HepG2 (cell line): ENCODE data around the gene VMO1. TPM values are rescaled to one million over a fixed set of nuclear protein-coding genes. Genes with fewer than 3 reads are reported as not detected.

Experiments used
- ARHGAP35 ChIP-seq: sonication (generic); formaldehyde crosslinking; IDR thresholded peaks from 2 replicates; pipeline ENCODE4 v1.9.0; 2022; ENCODE audit warnings: mild to moderate bottlenecking, inconsistent platforms, moderate library complexity, missing genetic modification reagents, borderline replicate concordance
- BRD4 ChIP-seq: sonication (generic); formaldehyde crosslinking; IDR thresholded peaks from 2 replicates; pipeline ENCODE4 v1.4.0; 2020; ENCODE audit warnings: missing genetic modification reagents
- CTCF ChIP-seq: sonication (generic); formaldehyde crosslinking; IDR thresholded peaks from 2 replicates; pipeline ENCODE4 v1.5.0; 2020; ENCODE audit warnings: mild to moderate bottlenecking, missing genetic modification reagents, moderate library complexity
- ELK4 ChIP-seq: sonication (generic); formaldehyde crosslinking; IDR thresholded peaks from 2 replicates; pipeline ENCODE4 v1.9.0; 2021; ENCODE audit warnings: missing genetic modification reagents, borderline replicate concordance
- IRX3 ChIP-seq: sonication (generic); formaldehyde crosslinking; IDR thresholded peaks from 2 replicates; pipeline ENCODE4 v1.8.1; 2023; ENCODE audit warnings: mild to moderate bottlenecking, low read depth, missing genetic modification reagents, borderline replicate concordance
- MED8 ChIP-seq: sonication (generic); formaldehyde crosslinking; IDR thresholded peaks from 2 replicates; pipeline ENCODE4 v1.8.1; 2023; ENCODE audit warnings: mild to moderate bottlenecking, missing genetic modification reagents; ENCODE audit not compliant: insufficient replicate concordance
- NAIF1 ChIP-seq: sonication (generic); formaldehyde crosslinking; IDR thresholded peaks from 2 replicates; pipeline ENCODE4 v1.5.0; 2020; ENCODE audit warnings: mild to moderate bottlenecking, missing genetic modification reagents, borderline replicate concordance
- PHF20 ChIP-seq: sonication (generic); formaldehyde crosslinking; IDR thresholded peaks from 2 replicates; pipeline ENCODE4 v1.5.0; 2020; ENCODE audit warnings: mild to moderate bottlenecking, missing genetic modification reagents
- SNAPC2 ChIP-seq: sonication (generic); formaldehyde crosslinking; IDR thresholded peaks from 2 replicates; pipeline ENCODE4 v1.8.1; 2022; ENCODE audit warnings: mild to moderate bottlenecking, missing genetic modification reagents
- THAP8 ChIP-seq: sonication (generic); formaldehyde crosslinking; IDR thresholded peaks from 2 replicates; pipeline ENCODE4 v1.5.1; 2020; ENCODE audit warnings: missing genetic modification reagents, mild to moderate bottlenecking, borderline replicate concordance
- ZBED4 ChIP-seq: sonication (generic); formaldehyde crosslinking; IDR thresholded peaks from 2 replicates; pipeline ENCODE4 v1.4.0; 2020; ENCODE audit warnings: missing genetic modification reagents, borderline replicate concordance
- ZBTB20 ChIP-seq: sonication (generic); formaldehyde crosslinking; IDR thresholded peaks from 2 replicates; pipeline ENCODE4 v1.8.1; 2023; ENCODE audit warnings: missing genetic modification reagents, low read depth, mild to moderate bottlenecking, borderline replicate concordance
- ZNF329 ChIP-seq: sonication (generic); formaldehyde crosslinking; IDR thresholded peaks from 2 replicates; pipeline ENCODE4 v1.9.0; 2021; ENCODE audit warnings: low read depth, mild to moderate bottlenecking, missing genetic modification reagents
- ZNF605 ChIP-seq: sonication (generic); formaldehyde crosslinking; IDR thresholded peaks from 2 replicates; pipeline ENCODE4 v1.8.0; 2022; ENCODE audit warnings: mild to moderate bottlenecking, missing genetic modification reagents
- ZNF792 ChIP-seq: IDR thresholded peaks from 2 replicates; pipeline ENCODE4 v1.6.1; 2016
- polyA plus RNA-seq, 8 experiments: library from polyadenylated mRNA; depleted of rRNA in 3 of 8; stranded (reverse) in 7 of 8; unstranded in 1 of 8; fragments of >200 nt; fragmentation: Illumina TruSeq in 4 of 8; extraction: Trizol in 4 of 8; gene quantifications; 2 replicates each; pipeline versions ENCODE4 v1.2.1 to v1.2.3, GENCODE V29; 2011 to 2016; ENCODE audit warnings: low read depth in 4 of 8, missing spikeins in 1 of 8, mixed read lengths in 1 of 8; ENCODE audit not compliant: insufficient read depth in 1 of 8
- total RNA-seq, 5 experiments: library from RNA; depleted of rRNA; stranded (reverse); fragments of >200 nt; fragmentation: Illumina TruSeq; extraction: Trizol; gene quantifications; 2 replicates each; pipeline ENCODE4 v1.2.3, GENCODE V29; 2016; ENCODE audit warnings: low read depth in 1 of 5
- TF ChIP-seq, protein P1 (sequence below): sonication (generic); formaldehyde crosslinking; IDR thresholded peaks from 2 replicates; pipeline ENCODE4 v1.5.0; 2020; ENCODE audit warnings: mild to moderate bottlenecking, missing genetic modification reagents, borderline replicate concordance

Gene VMO1
- total and polyA plus RNA-seq, 2 of the 13 experiments (the other 11 are each of a cell fraction or from before 2014, with no cell fraction given), result not detected

- TF ChIP-seq ZNF329 (CRISPR knock-in tag), result peak; percentile 61; the same call in 1 of the 2 replicates
- TF ChIP-seq ZBED4, result peak; percentile 65
- no peak for TF ChIP-seq THAP8 (CRISPR knock-in tag)
- TF ChIP-seq MED8 (CRISPR knock-in tag), result peak; percentile 72
- TF ChIP-seq ZBTB20 (CRISPR knock-in tag), result peak; percentile 45; the same call in 1 of the 2 replicates
- no peak for TF ChIP-seq NAIF1
- TF ChIP-seq PHF20, result no peak
- TF ChIP-seq ARHGAP35 (CRISPR knock-in tag), result peak; percentile 74
- TF ChIP-seq ELK4 (CRISPR knock-in tag), result no peak
- TF ChIP-seq CTCF (CRISPR knock-in tag), result peak; percentile 41
- peak; percentile 88 for TF ChIP-seq BRD4 (CRISPR knock-in tag)
- TF ChIP-seq, protein P1, sequence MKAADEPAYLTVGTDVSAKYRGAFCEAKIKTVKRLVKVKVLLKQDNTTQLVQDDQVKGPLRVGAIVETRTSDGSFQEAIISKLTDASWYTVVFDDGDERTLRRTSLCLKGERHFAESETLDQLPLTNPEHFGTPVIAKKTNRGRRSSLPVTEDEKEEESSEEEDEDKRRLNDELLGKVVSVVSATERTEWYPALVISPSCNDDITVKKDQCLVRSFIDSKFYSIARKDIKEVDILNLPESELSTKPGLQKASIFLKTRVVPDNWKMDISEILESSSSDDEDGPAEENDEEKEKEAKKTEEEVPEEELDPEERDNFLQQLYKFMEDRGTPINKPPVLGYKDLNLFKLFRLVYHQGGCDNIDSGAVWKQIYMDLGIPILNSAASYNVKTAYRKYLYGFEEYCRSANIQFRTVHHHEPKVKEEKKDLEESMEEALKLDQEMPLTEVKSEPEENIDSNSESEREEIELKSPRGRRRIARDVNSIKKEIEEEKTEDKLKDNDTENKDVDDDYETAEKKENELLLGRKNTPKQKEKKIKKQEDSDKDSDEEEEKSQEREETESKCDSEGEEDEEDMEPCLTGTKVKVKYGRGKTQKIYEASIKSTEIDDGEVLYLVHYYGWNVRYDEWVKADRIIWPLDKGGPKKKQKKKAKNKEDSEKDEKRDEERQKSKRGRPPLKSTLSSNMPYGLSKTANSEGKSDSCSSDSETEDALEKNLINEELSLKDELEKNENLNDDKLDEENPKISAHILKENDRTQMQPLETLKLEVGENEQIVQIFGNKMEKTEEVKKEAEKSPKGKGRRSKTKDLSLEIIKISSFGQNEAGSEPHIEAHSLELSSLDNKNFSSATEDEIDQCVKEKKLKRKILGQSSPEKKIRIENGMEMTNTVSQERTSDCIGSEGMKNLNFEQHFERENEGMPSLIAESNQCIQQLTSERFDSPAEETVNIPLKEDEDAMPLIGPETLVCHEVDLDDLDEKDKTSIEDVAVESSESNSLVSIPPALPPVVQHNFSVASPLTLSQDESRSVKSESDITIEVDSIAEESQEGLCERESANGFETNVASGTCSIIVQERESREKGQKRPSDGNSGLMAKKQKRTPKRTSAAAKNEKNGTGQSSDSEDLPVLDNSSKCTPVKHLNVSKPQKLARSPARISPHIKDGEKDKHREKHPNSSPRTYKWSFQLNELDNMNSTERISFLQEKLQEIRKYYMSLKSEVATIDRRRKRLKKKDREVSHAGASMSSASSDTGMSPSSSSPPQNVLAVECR, result peak; percentile 88
- peak; percentile 89 for TF ChIP-seq ZNF605 (CRISPR knock-in tag)
- TF ChIP-seq ZNF792 (CRISPR knock-in tag), result peak; percentile 60
- TF ChIP-seq SNAPC2 (CRISPR knock-in tag), result peak; percentile 25; the same call in 1 of the 2 replicates
- 0 out of 2 replicates have a peak, but pooled peaks have one; percentile 53 for TF ChIP-seq IRX3 (CRISPR knock-in tag)
These were observed 14.5 kb downstream of the VMO1 start, which contains the start of gene TM4SF5 (continued) for GRCh38 chr17:4771519-4772234.
